ENCODE measurements around the gene LBP.

DNA sequence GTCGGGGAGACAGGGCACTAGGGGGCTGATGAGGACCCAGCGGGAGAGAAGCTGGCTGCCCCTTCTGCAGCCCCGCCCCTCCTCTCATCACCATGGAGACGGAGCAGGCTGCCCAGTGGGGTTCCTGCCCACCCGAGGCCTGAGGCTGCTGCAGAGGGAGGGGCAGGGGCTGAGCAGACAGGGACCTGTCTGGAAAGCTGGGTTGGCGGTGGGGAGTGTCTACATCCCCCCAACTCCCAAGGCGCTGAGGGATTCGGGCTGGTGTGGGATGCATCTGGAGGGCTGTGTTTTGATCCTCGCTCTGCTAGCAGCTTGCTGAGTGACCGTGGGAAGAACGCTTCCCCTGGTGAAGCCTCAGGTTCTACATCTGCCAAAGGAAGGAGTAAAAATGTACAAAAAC lies 43.5 kb upstream of the LBP start:
- TF ChIP-seq, protein P1, sequence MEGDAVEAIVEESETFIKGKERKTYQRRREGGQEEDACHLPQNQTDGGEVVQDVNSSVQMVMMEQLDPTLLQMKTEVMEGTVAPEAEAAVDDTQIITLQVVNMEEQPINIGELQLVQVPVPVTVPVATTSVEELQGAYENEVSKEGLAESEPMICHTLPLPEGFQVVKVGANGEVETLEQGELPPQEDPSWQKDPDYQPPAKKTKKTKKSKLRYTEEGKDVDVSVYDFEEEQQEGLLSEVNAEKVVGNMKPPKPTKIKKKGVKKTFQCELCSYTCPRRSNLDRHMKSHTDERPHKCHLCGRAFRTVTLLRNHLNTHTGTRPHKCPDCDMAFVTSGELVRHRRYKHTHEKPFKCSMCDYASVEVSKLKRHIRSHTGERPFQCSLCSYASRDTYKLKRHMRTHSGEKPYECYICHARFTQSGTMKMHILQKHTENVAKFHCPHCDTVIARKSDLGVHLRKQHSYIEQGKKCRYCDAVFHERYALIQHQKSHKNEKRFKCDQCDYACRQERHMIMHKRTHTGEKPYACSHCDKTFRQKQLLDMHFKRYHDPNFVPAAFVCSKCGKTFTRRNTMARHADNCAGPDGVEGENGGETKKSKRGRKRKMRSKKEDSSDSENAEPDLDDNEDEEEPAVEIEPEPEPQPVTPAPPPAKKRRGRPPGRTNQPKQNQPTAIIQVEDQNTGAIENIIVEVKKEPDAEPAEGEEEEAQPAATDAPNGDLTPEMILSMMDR (IDR thresholded peaks at IDR 0.05 in 4 of 5, conservative IDR thresholded peaks at IDR 0.05 in 1 of 5) = no peak
- TF ChIP-seq POLR2A (IDR thresholded peaks at IDR 0.05) = no peak

Data from gastrocnemius medialis (tissue), 4 donors.